H1 (cell line): ENCODE results near the gene ANXA8. TPM values are rescaled to one million over a fixed set of nuclear protein-coding genes. Genes with fewer than 3 reads are reported as not detected.

Experiments
- CTCF ChIA-PET: fragments of 300-600 bp; sonication (Branson Sonifier 250); formaldehyde crosslinking; loops from one replicate; lab custom pipeline; 2021; ENCODE audit not compliant: partially characterized antibody; lab: Charles Lee
- POLR2A ChIA-PET: fragments of 300-600 bp; sonication (Branson Sonifier 250); formaldehyde crosslinking; loops from one replicate; lab custom pipeline; 2021; ENCODE audit warnings: inconsistent platforms; ENCODE audit not compliant: partially characterized antibody; lab: Charles Lee
- DNase-seq, 2 experiments: peaks; one replicate each; pipeline versions ENCODE4 v3.0.0 to v3.0.0-alpha.2; 2010 to 2022; ENCODE audit warnings: low spot score in 2 of 2, low read depth in 1 of 2, mixed read lengths in 1 of 2
- FAIRE-seq: peaks from 2 replicates; lab custom pipeline; 2011; peaks lifted over from hg19 to GRCh38; lab: Jason Lieb, UNC
- H2AFZ ChIP-seq: 2 replicates; pipeline ENCODE4 v1.8.1; 2012; ENCODE audit warnings: low read length, inconsistent platforms
- H2AK5ac ChIP-seq: 2 replicates; pipeline ENCODE4 v1.6.1; 2013; ENCODE audit warnings: low read depth, low read length
- H2BK120ac ChIP-seq: replicated peaks from 2 replicates; pipeline ENCODE3; 2013; ENCODE audit warnings: low read depth, low read length, inconsistent platforms
- H2BK12ac ChIP-seq: 2 replicates; pipeline ENCODE4 v1.6.1; 2013; ENCODE audit warnings: low read depth, low read length
- H2BK15ac ChIP-seq: 2 replicates; pipeline ENCODE4 v1.6.1; 2013; ENCODE audit warnings: low read length
- H2BK20ac ChIP-seq: 2 replicates; pipeline ENCODE4 v1.6.1; 2013; ENCODE audit warnings: low read length
- H2BK5ac ChIP-seq: 2 replicates; pipeline ENCODE4 v1.6.1; 2013; ENCODE audit warnings: low read depth, low read length
- H3K14ac ChIP-seq: 2 replicates; pipeline ENCODE4 v1.6.1; 2013; ENCODE audit warnings: inconsistent platforms; ENCODE audit not compliant: insufficient read length
- H3K18ac ChIP-seq: 2 replicates; pipeline ENCODE4 v1.6.1; 2013; ENCODE audit warnings: low read length; ENCODE audit errors: extremely low read depth
- H3K23ac ChIP-seq: 2 replicates; pipeline ENCODE4 v1.6.1; 2013; ENCODE audit warnings: inconsistent platforms; ENCODE audit not compliant: insufficient read length
- H3K23me2 ChIP-seq: 2 replicates; pipeline ENCODE4 v1.6.1; 2013; ENCODE audit warnings: low read depth, low read length
- H3K27ac ChIP-seq: 2 replicates; pipeline ENCODE4 v1.6.1; 2011; ENCODE audit warnings: low read depth, low read length, inconsistent platforms
- H3K27me3 ChIP-seq, 4 experiments: replicated peaks in 1 of 4; 1 replicate in 1 of 4; 2 replicates in 3 of 4; pipeline versions ENCODE4 v1.6.1 to v1.8.1; 2011 to 2013; ENCODE audit warnings: low read length in 3 of 4, mild to moderate bottlenecking in 3 of 4, inconsistent platforms in 2 of 4, mixed read lengths in 2 of 4, moderate library complexity in 1 of 4; ENCODE audit not compliant: control insufficient read depth in 3 of 4, insufficient read depth in 3 of 4; ENCODE audit errors: extremely low read depth in 1 of 4
- H3K36me3 ChIP-seq, 4 experiments: 2 replicates each; pipeline versions ENCODE4 v1.6.1 to v1.8.1; 2011 to 2013; ENCODE audit warnings: mild to moderate bottlenecking in 4 of 4, low read length in 3 of 4, moderate library complexity in 2 of 4, control low read depth in 1 of 4, inconsistent platforms in 1 of 4; ENCODE audit not compliant: insufficient read depth in 4 of 4, control insufficient read depth in 2 of 4
- H3K4ac ChIP-seq: replicated peaks from 2 replicates; pipeline ENCODE3; 2013; ENCODE audit warnings: low read length, low read depth, mixed read lengths, inconsistent platforms; ENCODE audit not compliant: insufficient read length
- H3K4me1 ChIP-seq, 4 experiments: replicated peaks in 1 of 4; 1 replicate in 1 of 4; 2 replicates in 3 of 4; pipeline versions ENCODE4 v1.6.1 to v1.8.1; 2011 to 2013; ENCODE audit warnings: low read length in 3 of 4, inconsistent platforms in 2 of 4, mixed read lengths in 1 of 4; ENCODE audit not compliant: insufficient read depth in 4 of 4, control insufficient read depth in 3 of 4
- H3K4me2 ChIP-seq, 2 experiments: 2 replicates each; pipeline versions ENCODE4 v1.6.1 to v1.8.1; 2011 to 2013; ENCODE audit warnings: low read depth in 2 of 2, low read length in 2 of 2, control low read depth in 1 of 2, inconsistent platforms in 1 of 2, mild to moderate bottlenecking in 1 of 2; ENCODE audit not compliant: insufficient read depth in 1 of 2
- H3K4me3 ChIP-seq, 4 experiments: fragments of 200-600, 300-600 bp in 1 of 4; sonication (generic), shearing (Covaris generic), sonication (Bioruptor Twin) in 1 of 4; 2 replicates each; pipeline versions ENCODE4 v1.5.1 to v1.8.1; 2011 to 2016; ENCODE audit warnings: low read length in 4 of 4, low read depth in 3 of 4, control low read depth in 2 of 4, inconsistent platforms in 2 of 4, mild to moderate bottlenecking in 2 of 4, mixed read lengths in 1 of 4, moderate library complexity in 1 of 4; ENCODE audit not compliant: insufficient read depth in 2 of 4; ENCODE audit errors: extremely low read depth in 1 of 4
- H3K56ac ChIP-seq: replicated peaks from 2 replicates; pipeline ENCODE3; 2013; ENCODE audit warnings: low read depth, mild to moderate bottlenecking, mixed read lengths, low read length, inconsistent platforms; ENCODE audit not compliant: insufficient read length
- H3K79me1 ChIP-seq: 2 replicates; pipeline ENCODE4 v1.6.1; 2013; ENCODE audit warnings: low read depth, low read length, control low read depth
- H3K79me2 ChIP-seq, 2 experiments: 2 replicates each; pipeline versions ENCODE4 v1.6.1 to v1.8.1; 2012 to 2013; ENCODE audit warnings: low read length in 2 of 2, mild to moderate bottlenecking in 2 of 2, inconsistent platforms in 1 of 2; ENCODE audit not compliant: insufficient read depth in 2 of 2, control insufficient read depth in 1 of 2
- H3K9ac ChIP-seq, 4 experiments: replicated peaks in 1 of 4; 1 replicate in 1 of 4; 2 replicates in 3 of 4; pipeline versions ENCODE4 v1.6.1 to v1.8.1; 2011 to 2013; ENCODE audit warnings: low read depth in 3 of 4, low read length in 3 of 4, control low read depth in 2 of 4, mild to moderate bottlenecking in 2 of 4, moderate library complexity in 2 of 4, inconsistent platforms in 1 of 4; ENCODE audit errors: extremely low read depth in 1 of 4
- H3K9me3 ChIP-seq, 2 experiments: 2 replicates each; pipeline versions ENCODE4 v1.6.1 to v1.8.1; 2012 to 2013; ENCODE audit warnings: mild to moderate bottlenecking in 2 of 2, moderate library complexity in 2 of 2, control low read depth in 1 of 2, inconsistent platforms in 1 of 2, low read depth in 1 of 2, low read length in 1 of 2, mixed read lengths in 1 of 2; ENCODE audit not compliant: insufficient read depth in 2 of 2
- H4K20me1 ChIP-seq, 2 experiments: replicated peaks in 1 of 2; 2 replicates each; pipeline versions ENCODE3 to v1.8.1; 2011 to 2013; ENCODE audit warnings: inconsistent platforms in 2 of 2, low read length in 2 of 2, mild to moderate bottlenecking in 1 of 2; ENCODE audit not compliant: insufficient read depth in 2 of 2, control insufficient read depth in 1 of 2
- H4K5ac ChIP-seq: 2 replicates; pipeline ENCODE4 v1.6.1; 2013; ENCODE audit warnings: low read length, low read depth, mixed read lengths, inconsistent platforms; ENCODE audit not compliant: insufficient read length
- H4K8ac ChIP-seq: 2 replicates; pipeline ENCODE4 v1.8.0; 2013; ENCODE audit warnings: mild to moderate bottlenecking, moderate library complexity, low read length, inconsistent platforms; ENCODE audit not compliant: insufficient read depth; ENCODE audit errors: extremely low read depth
- H4K91ac ChIP-seq: replicated peaks from 2 replicates; pipeline ENCODE3; 2013; ENCODE audit warnings: low read length, mixed read lengths, inconsistent platforms; ENCODE audit not compliant: insufficient read length
- BACH1 ChIP-seq: IDR thresholded peaks from 2 replicates; pipeline ENCODE4 v1.6.1; 2012; ENCODE audit warnings: low read length, improper control_type of control experiment
- CBX5 ChIP-seq: fragments of 300-800, 300-1000 bp; sonication (generic); IDR thresholded peaks from 2 replicates; pipeline ENCODE4 v1.7.1; 2016; ENCODE audit warnings: antibody characterized with exemption, low read length, low read depth
- CREB1 ChIP-seq: IDR thresholded peaks from 2 replicates; pipeline ENCODE4 v1.6.1; 2012; ENCODE audit warnings: inconsistent platforms
- EZH2 ChIP-seq: fragments of 200-600 bp; sonication (generic); IDR thresholded peaks from 2 replicates; pipeline ENCODE4 v1.7.1; 2012; ENCODE audit warnings: low read depth, mild to moderate bottlenecking, moderate library complexity, low read length, inconsistent platforms; ENCODE audit not compliant: severe bottlenecking
- KDM4A ChIP-seq: IDR thresholded peaks from one replicate; pipeline ENCODE4 v1.7.1; 2012; ENCODE audit warnings: low read depth, mild to moderate bottlenecking, moderate library complexity, low read length, inconsistent platforms; ENCODE audit not compliant: severe bottlenecking
- POLR2A ChIP-seq, 2 experiments: IDR thresholded peaks; 1 replicate in 1 of 2; 2 replicates in 1 of 2; pipeline ENCODE4 v1.6.1; 2011; ENCODE audit warnings: low read depth in 2 of 2, low read length in 2 of 2, mild to moderate bottlenecking in 2 of 2; ENCODE audit errors: control extremely low read depth in 1 of 2
- RAD21 ChIP-seq, 2 experiments: IDR thresholded peaks in 1 of 2; conservative IDR thresholded peaks in 1 of 2; 2 replicates each; pipeline ENCODE4 v1.6.1; 2011; ENCODE audit warnings: low read depth in 2 of 2, low read length in 2 of 2, improper control_type of control experiment in 1 of 2, inconsistent platforms in 1 of 2, mild to moderate bottlenecking in 1 of 2, moderate library complexity in 1 of 2
- RNF2 ChIP-seq: fragments of 200-900, 300-1000 bp; sonication (generic); IDR thresholded peaks from 2 replicates; pipeline ENCODE4 v1.7.1; 2016; ENCODE audit warnings: borderline replicate concordance, low read depth, mild to moderate bottlenecking, antibody characterized with exemption, low read length; ENCODE audit not compliant: poor library complexity, severe bottlenecking; ENCODE audit errors: missing control alignments
- SAP30 ChIP-seq: fragments of 300-600 bp; sonication (generic); IDR thresholded peaks from 2 replicates; pipeline ENCODE4 v1.7.1; 2012; ENCODE audit warnings: low read length, moderate library complexity, mild to moderate bottlenecking, inconsistent platforms; ENCODE audit not compliant: insufficient read depth, insufficient replicate concordance
- SIX5 ChIP-seq: IDR thresholded peaks from 2 replicates; pipeline ENCODE4 v1.6.1; 2011; ENCODE audit warnings: mild to moderate bottlenecking, low read depth, low read length
- SRF ChIP-seq: IDR thresholded peaks from 2 replicates; pipeline ENCODE4 v1.6.1; 2011; ENCODE audit warnings: mild to moderate bottlenecking, low read depth, low read length, moderate library complexity
- TEAD4 ChIP-seq: IDR thresholded peaks from 2 replicates; pipeline ENCODE4 v1.6.1; 2012; ENCODE audit warnings: low read depth, low read length, inconsistent platforms, mixed read lengths
- USF2 ChIP-seq: IDR thresholded peaks from 2 replicates; pipeline ENCODE4 v1.6.1; 2011; ENCODE audit warnings: low read length, improper control_type of control experiment
- YY1 ChIP-seq: IDR thresholded peaks from 2 replicates; pipeline ENCODE4 v1.6.1; 2011; ENCODE audit warnings: low read depth, mild to moderate bottlenecking, low read length
- WGBS, 2 experiments: shearing (Covaris generic) in 1 of 2; methylation state at CpG; one replicate each; pipeline versions ENCODE4 v1.1.6 to v1.1.7; 2013 to 2015; ENCODE audit warnings: low lambda C conversion rate in 2 of 2, mixed read lengths in 2 of 2, inconsistent platforms in 1 of 2, low coverage in 1 of 2, missing lambda C conversion rate in 1 of 2; ENCODE audit not compliant: insufficient replicate concordance in 2 of 2, insufficient coverage in 1 of 2, insufficient read length in 1 of 2; ENCODE audit errors: extremely low coverage in 1 of 2, missing lambda C conversion rate in 1 of 2; 5-methylcytosine and 5-hydroxymethylcytosine counted together
- polyA plus RNA-seq, 7 experiments: library from polyadenylated mRNA; depleted of rRNA in 3 of 7; stranded (reverse) in 5 of 7; unstranded in 2 of 7; fragments of >200 nt in 5 of 7; fragments of 200-250 nt in 2 of 7; gene quantifications; 1 replicate in 5 of 7; 2 replicates in 1 of 7; 4 replicates in 1 of 7; pipeline versions ENCODE4 v1.2.1 to v1.2.3, GENCODE V29; 2011 to 2013; ENCODE audit warnings: missing spikeins in 2 of 7, mixed read lengths in 2 of 7
- total RNA-seq: library from RNA; stranded (reverse); fragmentation: NEBNext Ultra II Directional; extraction: Animal tissue kit (Norgen Biotek cat#: 25700); gene quantifications from 2 replicates; pipeline ENCODE4 v1.2.1, GENCODE V29; 2021

The ANXA8 gene
- total and polyA plus RNA-seq, 2 of the 8 experiments (the other 6 are each of a cell fraction or from before 2014, with no cell fraction given), result 0.15 TPM; not detected in 1

DNA sequence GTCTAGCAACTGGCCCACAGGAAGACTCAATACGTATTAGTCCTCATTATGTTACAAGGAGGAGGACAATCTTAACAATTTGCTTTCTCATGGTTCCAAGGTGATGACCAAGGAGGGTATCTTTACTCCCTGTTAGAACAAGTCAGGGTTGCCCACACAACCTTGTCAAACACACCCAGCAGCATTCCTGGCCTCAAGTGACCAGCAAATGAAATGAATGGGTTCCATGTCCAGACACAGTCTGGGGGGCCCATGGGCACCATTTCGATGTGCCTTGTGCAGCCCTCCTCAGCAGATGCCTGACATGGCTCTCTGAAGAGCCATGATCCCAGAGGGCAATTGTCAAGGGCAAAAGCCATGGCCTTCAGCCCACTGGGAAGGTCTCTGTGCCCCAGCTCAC, 40.8 kb downstream of the ANXA8 start:
- H3K27ac ChIP-seq, result no peak overlapping the region
- 80% methylated on average over 2 of the region's 2 CpGs; no CpG with 5 or more reads in 1 of the 2 experiments for WGBS, 2 experiments
- no peaks in the 10 kb centered on the region for H3K36me3 ChIP-seq
- no peak overlapping the region for H2BK120ac ChIP-seq
- peaks cover 5% of the 10 kb centered on the region for H3K23me2 ChIP-seq
- H4K8ac ChIP-seq, result no peak overlapping the region
- no peak overlapping the region for H2BK20ac ChIP-seq
- no peak overlapping the region for H4K5ac ChIP-seq
- no peak overlapping the region for H2BK12ac ChIP-seq
- H3K56ac ChIP-seq, result no peak overlapping the region
- no peak overlapping the region for H3K4ac ChIP-seq
- H3K9ac ChIP-seq, result no peak overlapping the region
- no peak overlapping the region for H4K91ac ChIP-seq
- H4K20me1 ChIP-seq, result peaks cover 0 to 5% of the 10 kb centered on the region in 2 experiments
- H3K9me3 ChIP-seq, result no peaks in the 10 kb centered on the region
- no peaks in the 10 kb centered on the region for H3K79me2 ChIP-seq
- no peak overlapping the region for H2BK5ac ChIP-seq
- no peak overlapping the region for H3K4me3 ChIP-seq
- H3K18ac ChIP-seq, result no peak overlapping the region
- no peak overlapping the region for H2BK15ac ChIP-seq
- ChIA-PET CTCF (interaction anchor here (0.8 to 1.3 kb wide), 3 partner anchors 9 to 146 kb away, joined by 3 to 4 read pairs (median 3); no protein-coding TSS in a partner anchor), POLR2A (no interaction called here)
- no peak for FAIRE-seq
- no peak overlapping the region for H3K14ac ChIP-seq
- H3K23ac ChIP-seq, result no peak overlapping the region
- no peak for DNase-seq
- no peak overlapping the region for H2AFZ ChIP-seq
- H3K4me2 ChIP-seq, result no peak overlapping the region
- no peaks in the 10 kb centered on the region for H3K79me1 ChIP-seq
- no peaks in the 10 kb centered on the region for H3K4me1 ChIP-seq
- no peak overlapping the region for H2AK5ac ChIP-seq
- H3K27me3 ChIP-seq, result no peaks in the 10 kb centered on the region
- TF ChIP-seq USF2 (no peak), TEAD4 (no peak), EZH2 (no peak), RNF2 (no peak), CREB1 (no peak), POLR2A (IDR thresholded peaks at IDR 0.05; ENCODE audit: control extremely low read depth in 1 of 2, low read depth in 2 of 2, low read length in 2 of 2) (no peak), CBX5 (no peak), SRF (no peak), BACH1 (no peak), KDM4A (no peak), RAD21 (IDR thresholded peaks at IDR 0.05 in 1 of 2, conservative IDR thresholded peaks at IDR 0.05 in 1 of 2; ENCODE audit: low read depth in 2 of 2, low read length in 2 of 2) (no peak), YY1 (no peak), SIX5 (no peak), SAP30 (no peak)
